Activated B cell treated with CpG ODN at 0.5 μM for 24 hours (primary cell): Measurements from ENCODE around the gene SMIM24. TPM values are rescaled to one million over a fixed set of nuclear protein-coding genes. Genes with fewer than 3 reads are reported as not detected.

Experiments used
- ATAC-seq: fragments of 200-7000 bp; cut with Tn5 transposase; one replicate; pipeline ENCODE4 v1.10.0; 2021; ENCODE audit warnings: low read depth, mild to moderate bottlenecking, moderate library complexity
- CTCF ChIA-PET: fragments of 350-600 bp; sonication (Branson Sonifier 250); formaldehyde crosslinking; loops from one replicate; lab custom pipeline; 2021; ENCODE audit warnings: antibody characterized with exemption; lab: Charles Lee
- POLR2A ChIA-PET: fragments of 350-600 bp; sonication (Branson Sonifier 250); formaldehyde crosslinking; loops from one replicate; lab custom pipeline; 2021; ENCODE audit warnings: antibody characterized with exemption; lab: Charles Lee
- DNase-seq: peaks from one replicate; pipeline ENCODE4 v3.0.0; 2022
- H3K27ac Mint-ChIP-seq: one replicate; pipeline ENCODE4 v1.8.0; 2020; ENCODE audit warnings: mixed read lengths
- H3K27me3 Mint-ChIP-seq: one replicate; pipeline ENCODE4 v1.8.0; 2021; ENCODE audit warnings: mixed read lengths
- H3K36me3 Mint-ChIP-seq: one replicate; pipeline ENCODE4 v1.8.0; 2021; ENCODE audit warnings: low read depth, mixed read lengths
- H3K4me1 Mint-ChIP-seq: one replicate; pipeline ENCODE4 v1.8.0; 2021; ENCODE audit warnings: mixed read lengths
- H3K4me3 Mint-ChIP-seq: one replicate; pipeline ENCODE4 v1.8.0; 2020; ENCODE audit warnings: mild to moderate bottlenecking, mixed read lengths
- H3K9me3 Mint-ChIP-seq: one replicate; pipeline ENCODE4 v1.8.0; 2020; ENCODE audit warnings: mixed read lengths
- CTCF ChIP-seq: fragments of 200-600 bp; IDR thresholded peaks from one replicate; pipeline ENCODE4 v1.8.0; 2022; ENCODE audit warnings: antibody characterized with exemption, mild to moderate bottlenecking
- intact Hi-C: fragments of 100-400 bp; cut with micrococcal nuclease; formaldehyde crosslinking; loops from one replicate; pipeline ENCODE4 v1.15.1; 2024
- total RNA-seq: library from RNA; stranded (reverse); gene quantifications from 2 replicates; pipeline ENCODE4 v1.2.3, GENCODE V29; 2022

SMIM24 gene
- total RNA-seq, 1 donor from 2014 or later = not detected

- Mint-ChIP-seq H3K27me3 (no peaks in the 10 kb centered on the region), H3K4me1 (peaks cover 43% of the 10 kb centered on the region), H3K36me3 (peaks cover 33% of the 10 kb centered on the region), H3K27ac (peak overlapping the region; percentile 76), H3K9me3 (no peaks in the 10 kb centered on the region), H3K4me3 (peak overlapping the region; percentile 91)
- DNase-seq = peak; percentile 28
- ChIA-PET POLR2A (interaction anchor here (0.6 to 1.4 kb wide), 6 partner anchors 11 to 240 kb away, joined by 3 to 6 read pairs (median 3); no protein-coding TSS in a partner anchor), CTCF (no interaction called here)
- no peak for TF ChIP-seq CTCF
- intact Hi-C loops = loop anchor here (1.0 to 10.0 kb wide), 9 partner anchors 51 to 948 kb away; partner anchors contain the start of genes APBA3, CACTIN, CHAF1A and HMG20B
- ATAC-seq = no peak
Measured at GRCh38 chr19:3506384-3507340, 26.3 kb upstream of the SMIM24 start.

GRCh38 chr19:3505598-3506383, 25.5 kb upstream of the SMIM24 start, which contains the start of gene FZR1:
Gene FZR1, plus strand, starts transcription at chr19:3506311. Its CDS starts 16,679 bp downstream, at chr19:3522990.
- ATAC-seq = peak; percentile 91
- DNase-seq = peak; percentile 98
- Mint-ChIP-seq H3K9me3 (no peaks in the 10 kb centered on the region), H3K27me3 (no peaks in the 10 kb centered on the region), H3K4me3 (peak within 1 kb of the TSS; percentile 91), H3K4me1 (peaks cover 47% of the 10 kb centered on the region), H3K27ac (peak within 1 kb of the TSS; percentile 96), H3K36me3 (peaks cover 27% of the 10 kb centered on the region)
- CTCF ChIA-PET = no interaction called here
- POLR2A ChIA-PET = interaction anchor here (1.1 to 1.4 kb wide), 3 partner anchors 12 to 71 kb away, joined by 3 read pairs; no protein-coding TSS in a partner anchor
- TF ChIP-seq CTCF = no peak
- intact Hi-C loops = loop anchor here (1.0 to 10.0 kb wide), 9 partner anchors 52 to 949 kb away; partner anchors contain the start of genes APBA3, CACTIN, CHAF1A and HMG20B

DNA sequence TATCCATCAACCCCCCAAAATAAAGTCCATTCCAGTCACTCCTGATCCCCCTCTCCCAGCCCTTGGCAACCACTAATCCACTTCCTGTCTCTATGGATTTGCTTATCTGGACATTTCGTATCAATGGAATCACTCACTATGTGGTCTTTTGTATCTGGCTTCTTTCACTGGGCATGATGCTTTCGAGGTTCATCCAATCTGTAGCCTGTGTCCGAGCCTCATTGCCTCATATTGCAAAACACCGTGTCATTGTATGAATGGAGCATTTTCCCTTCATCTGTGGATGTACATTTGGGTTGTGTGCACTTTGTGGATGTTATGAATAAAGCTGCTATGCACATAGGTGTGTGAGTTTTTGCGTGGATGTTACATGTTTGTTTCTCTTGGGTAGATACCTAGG, 24.4 kb upstream of the SMIM24 start:
- ChIA-PET CTCF (no interaction called here), POLR2A (no interaction called here)
- H3K9me3 Mint-ChIP-seq = no peaks in the 10 kb centered on the region
- DNase-seq = no peak
- ATAC-seq = no peak
- H3K4me3 Mint-ChIP-seq = peak overlapping the region; percentile 91
- peaks cover 48% of the 10 kb centered on the region for H3K4me1 Mint-ChIP-seq
- H3K27me3 Mint-ChIP-seq = no peaks in the 10 kb centered on the region
- peak overlapping the region; percentile 30 for H3K27ac Mint-ChIP-seq
- intact Hi-C loops = loop anchor here (5.0 to 10.0 kb wide), 5 partner anchors 53 to 950 kb away; partner anchors contain the start of genes APBA3, CHAF1A, MFSD12 and MRPL54
- H3K36me3 Mint-ChIP-seq = peaks cover 22% of the 10 kb centered on the region
- no peak for TF ChIP-seq CTCF

- ChIA-PET CTCF (interaction anchor here (0.6 kb wide), 1 partner anchor 30 kb away, joined by 3 read pairs; no protein-coding TSS in a partner anchor), POLR2A (interaction anchor here (0.6 to 0.7 kb wide), 4 partner anchors 11 to 487 kb away, joined by 3 to 8 read pairs (median 6); no protein-coding TSS in a partner anchor)
- no peak overlapping the region for H3K27ac Mint-ChIP-seq
- peaks cover 39% of the 10 kb centered on the region for H3K4me1 Mint-ChIP-seq
- no peak for TF ChIP-seq CTCF
- H3K4me3 Mint-ChIP-seq = no peak overlapping the region
- H3K27me3 Mint-ChIP-seq = no peaks in the 10 kb centered on the region
- DNase-seq (no peak), ATAC-seq (no peak)
- no peaks in the 10 kb centered on the region for H3K9me3 Mint-ChIP-seq
- intact Hi-C loops = loop anchor here (10.0 kb wide), 2 partner anchors 548 to 952 kb away; partner anchors contain the start of gene UBXN6
- peaks cover 13% of the 10 kb centered on the region for H3K36me3 Mint-ChIP-seq
Measured at GRCh38 chr19:3503036-3503572, 22.8 kb upstream of the SMIM24 start.
